Stimulated activated CD4-positive, alpha-beta T cell treated with anti-CD3 and anti-CD28 coated beads, Interleukin-4, amount 100 ng/mL, for 24 hours (primary cell): ENCODE results near the gene PPDPF.
"Not testable (repeated sequence)": the region's sequence is repeated elsewhere in the genome, so short reads cannot be mapped to it uniquely, and the experiment has no call there.

Experiments
- DNase-seq: peaks from one replicate; pipeline ENCODE4 v3.0.0-alpha.2; 2020

Gene PPDPF

DNA sequence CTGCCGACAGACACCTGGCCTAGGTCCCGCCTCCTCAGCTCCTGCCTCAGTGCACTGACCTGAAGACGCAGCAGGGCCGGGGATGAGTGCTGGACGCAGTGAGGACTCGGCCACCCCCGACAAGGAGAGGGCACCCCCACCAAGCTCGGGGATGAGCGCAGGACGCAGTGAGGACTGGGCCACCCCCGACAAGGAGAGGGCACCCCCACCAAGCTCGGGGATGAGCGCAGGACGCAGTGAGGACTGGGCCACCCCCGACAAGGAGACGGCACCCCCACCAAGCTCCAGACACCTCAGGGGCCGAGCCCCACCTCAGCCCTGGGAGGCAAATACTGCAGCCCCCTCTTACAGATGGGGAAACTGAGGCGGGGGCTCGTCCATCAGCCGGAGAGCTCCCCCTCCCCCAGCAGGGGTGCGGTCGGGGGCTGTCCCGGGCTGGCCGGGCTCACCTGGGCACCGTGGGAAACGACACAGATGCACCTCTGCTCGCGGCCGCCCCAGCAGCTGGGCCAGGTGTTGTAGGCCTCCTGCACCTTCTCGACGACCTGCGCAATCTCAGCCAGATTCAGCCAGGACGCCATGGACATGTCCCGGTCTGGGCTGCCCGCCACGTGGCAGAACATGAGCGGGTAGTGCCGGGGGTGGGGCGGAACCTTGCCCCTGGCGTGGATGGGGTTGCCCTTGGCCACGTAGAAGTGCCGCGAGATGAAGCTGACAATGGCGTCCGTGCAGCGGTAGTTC is 46.0 kb downstream of the PPDPF start:
- DNase-seq: no peak

DNA sequence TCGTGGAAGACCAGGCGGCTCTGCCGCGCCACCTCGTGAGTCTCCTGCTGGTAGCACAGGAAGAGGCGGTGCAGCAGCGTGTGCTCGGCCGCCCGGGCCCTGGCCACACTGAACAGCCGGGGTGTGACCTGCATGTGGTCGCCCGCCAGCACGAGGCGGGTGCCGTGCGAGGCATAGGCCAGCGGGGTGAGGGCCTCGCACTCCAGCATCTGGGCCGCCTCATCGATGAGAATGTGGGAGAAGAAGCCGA is 46.5 kb downstream of the PPDPF start:
- DNase-seq: no peak

DNA sequence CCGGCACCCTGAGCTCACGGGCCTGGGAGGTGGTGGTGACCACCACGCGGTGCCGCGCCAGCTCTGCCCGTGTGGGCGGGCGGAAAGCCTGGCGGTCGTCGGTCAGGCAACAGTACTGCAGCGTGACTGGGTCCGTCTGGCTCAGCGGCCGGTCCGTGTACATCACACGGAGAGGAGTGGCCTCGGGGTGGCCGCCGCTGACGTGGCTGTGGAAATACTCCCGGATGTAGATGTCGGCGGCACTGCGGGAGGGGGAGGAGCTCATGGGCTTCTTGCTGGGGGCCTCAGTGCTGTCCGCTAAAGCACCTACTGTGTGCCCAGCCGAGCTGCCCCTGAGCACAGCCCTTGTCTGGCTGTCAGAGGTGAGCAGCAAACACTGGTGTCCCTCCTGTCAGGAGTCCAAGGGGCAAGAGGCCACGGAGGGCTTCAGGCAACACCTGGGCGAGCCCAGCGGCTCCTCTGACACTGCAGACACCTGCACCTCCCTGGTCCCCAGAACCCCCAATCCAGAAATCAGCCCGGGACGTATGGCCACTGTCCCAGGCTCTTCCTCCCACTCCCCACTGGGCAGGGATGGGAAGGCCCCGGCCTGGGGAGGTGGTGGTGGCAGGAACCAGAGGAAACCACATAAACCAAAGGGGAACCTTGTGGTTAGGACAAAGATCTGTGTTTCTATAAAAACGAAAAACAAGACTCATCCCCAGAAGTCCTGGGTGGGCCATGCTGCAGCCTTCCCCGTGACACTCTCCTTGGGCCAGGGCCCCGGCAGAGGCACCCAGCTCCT is 47.0 kb downstream of the PPDPF start:
- DNase-seq: peak; percentile 49

DNA sequence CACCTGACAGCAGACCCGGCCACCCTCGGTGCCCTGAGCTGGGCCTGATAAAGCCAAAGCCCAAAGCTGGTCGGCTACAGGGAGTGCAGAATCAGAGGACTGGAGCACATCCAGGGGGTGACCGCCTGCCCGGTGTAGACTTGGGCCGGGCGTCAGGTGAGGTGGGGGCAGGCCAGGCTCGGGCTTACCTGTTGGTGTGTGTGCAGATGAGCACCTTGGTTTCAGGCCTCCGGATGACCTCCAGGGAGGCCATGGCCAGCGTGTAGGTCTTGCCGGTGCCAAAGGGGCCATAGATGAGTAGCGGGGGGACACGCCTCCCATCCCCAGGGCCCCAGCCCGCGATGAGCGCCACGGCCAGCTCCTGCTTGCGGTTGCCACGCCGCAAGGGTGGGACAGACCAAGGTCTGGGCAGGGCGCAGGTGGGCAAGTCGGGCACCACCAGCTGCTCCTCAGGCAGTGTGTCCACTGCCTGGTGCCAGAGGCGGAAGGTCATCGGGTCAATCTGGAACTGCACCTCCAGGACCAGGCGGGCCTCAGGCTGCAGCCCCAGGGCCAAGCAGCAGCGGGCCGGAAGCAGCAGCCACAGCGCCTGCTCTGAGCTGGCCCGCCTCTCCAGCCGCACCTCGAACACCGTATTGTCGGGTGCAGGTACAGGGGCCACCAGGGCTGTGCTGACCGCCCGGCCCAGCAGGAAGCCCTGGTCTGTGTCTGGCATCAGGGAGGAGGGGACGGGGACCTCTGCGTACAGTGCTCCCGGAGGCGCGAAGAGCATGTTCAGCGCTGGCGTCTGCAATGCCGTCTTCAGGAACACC is 47.8 kb downstream of the PPDPF start:
- DNase-seq: no peak

DNA sequence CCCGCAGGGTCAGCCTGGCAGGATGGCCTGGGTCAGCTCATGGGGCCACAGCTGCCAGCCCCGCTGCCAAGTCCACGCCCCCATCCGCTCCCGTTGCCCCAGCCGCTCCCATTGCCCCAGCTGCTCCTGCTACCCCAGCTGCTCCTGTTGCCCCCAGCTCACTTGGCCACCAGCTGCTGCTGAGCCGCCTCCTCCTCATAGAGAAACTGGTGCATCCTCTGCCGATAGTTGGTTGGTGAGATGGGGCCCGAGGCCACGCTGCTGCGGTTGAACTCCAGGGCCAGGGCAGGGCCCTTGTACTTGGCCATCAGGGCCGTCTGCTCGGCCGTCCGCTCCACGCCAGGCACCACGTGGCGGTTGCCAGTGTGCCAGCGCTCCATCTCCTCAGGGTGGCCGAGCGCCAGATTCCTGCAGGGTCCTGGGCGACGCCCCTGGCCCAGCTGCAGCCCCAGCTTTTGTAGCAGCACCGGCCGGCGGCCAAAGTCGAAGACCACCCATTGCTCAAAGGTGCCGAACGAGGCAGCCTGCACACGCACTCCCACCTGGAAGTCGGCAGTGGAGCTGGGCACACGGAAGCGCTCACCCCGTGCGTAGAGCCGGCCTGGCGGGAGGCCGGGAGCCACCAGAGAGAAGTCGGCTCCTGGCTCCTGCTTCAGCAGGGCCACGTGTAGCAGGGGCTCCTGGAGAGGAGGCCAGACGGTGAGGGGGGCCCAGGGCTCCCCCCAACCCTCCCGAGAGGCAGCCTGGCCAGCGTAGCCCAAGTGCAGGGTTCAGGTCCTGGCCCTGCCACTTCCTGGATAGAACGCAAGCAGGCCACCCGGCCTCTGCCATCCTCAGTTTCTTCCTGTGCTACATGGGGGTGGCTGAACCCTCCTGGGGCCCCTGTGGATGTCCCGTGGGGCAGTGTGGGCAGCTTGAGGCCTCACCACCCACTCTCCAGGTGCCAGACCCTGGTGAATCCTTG is 48.7 kb downstream of the PPDPF start:
- no peak for DNase-seq

DNA sequence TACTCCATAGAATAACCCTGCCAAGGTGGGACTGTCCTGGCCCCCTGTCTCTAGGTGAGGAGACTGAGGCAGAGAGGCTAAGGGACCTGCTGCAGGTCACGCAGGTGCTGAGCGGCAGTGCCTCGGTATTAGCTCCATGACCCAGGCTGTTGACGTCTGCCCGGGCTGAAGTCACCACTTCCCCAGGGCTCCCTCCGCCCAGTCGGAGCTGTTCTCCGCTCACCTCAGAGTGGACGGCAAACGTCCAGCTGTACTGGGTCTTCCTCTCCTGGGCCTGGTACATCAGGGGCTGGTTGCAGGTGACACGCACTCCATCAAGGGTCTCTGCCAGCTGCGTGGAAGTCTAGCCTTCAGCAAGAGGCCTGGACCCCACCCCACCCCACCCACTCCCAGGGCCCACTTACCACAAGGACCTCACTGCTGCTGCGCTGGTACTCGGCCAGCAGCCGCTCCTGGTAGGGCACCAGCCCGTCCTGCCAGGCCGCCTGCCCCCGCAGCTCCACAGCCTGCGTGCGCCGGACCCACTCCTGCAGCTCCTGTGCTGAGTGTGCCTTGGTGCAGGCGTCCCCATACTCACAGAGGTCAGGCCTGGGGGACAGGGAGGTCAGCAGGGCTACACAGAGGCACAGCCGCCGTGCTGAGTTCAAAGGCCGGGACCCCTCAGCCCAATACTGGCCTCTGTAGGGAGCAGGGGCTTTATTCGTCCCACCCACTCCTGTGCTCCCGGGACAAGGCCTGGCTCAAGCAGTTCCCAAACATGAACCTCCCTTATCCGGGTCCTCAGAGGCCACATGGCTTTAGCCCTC is 49.9 kb downstream of the PPDPF start:
- no peak for DNase-seq

DNA sequence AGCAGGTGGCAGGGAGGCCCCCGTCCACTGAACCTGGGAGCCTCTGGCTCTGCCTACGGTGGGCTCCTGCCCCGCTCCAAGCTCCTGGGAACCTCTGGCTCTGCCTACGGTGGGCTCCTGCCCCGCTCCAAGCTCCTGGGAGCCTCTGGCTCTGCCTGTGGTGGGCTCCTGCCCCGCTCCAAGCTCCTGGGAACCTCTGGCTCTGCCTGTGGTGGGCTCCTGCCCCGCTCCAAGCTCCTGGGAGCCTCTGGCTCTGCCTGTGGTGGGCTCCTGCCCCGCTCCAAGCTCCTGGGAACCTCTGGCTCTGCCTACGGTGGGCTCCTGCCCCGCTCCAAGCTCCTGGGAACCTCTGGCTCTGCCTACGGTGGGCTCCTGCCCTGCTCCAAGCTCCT is 50.5 kb downstream of the PPDPF start:
- not testable (repeated sequence) for DNase-seq
